Left kidney (tissue), 8 donors: ENCODE measurements around the gene NHS. TPM values are rescaled to one million over a fixed set of nuclear protein-coding genes. Genes with fewer than 3 reads are reported as not detected.

Experiments
- DNase-seq: peaks from one replicate; pipeline ENCODE4 v3.0.0-alpha.2; 2013
- long read RNA-seq, 8 donors: transcript quantifications; one replicate each; lab custom pipeline, GENCODE V29; 2026
- polyA plus RNA-seq: library from polyadenylated mRNA; unstranded; fragments of 120-200 nt; gene quantifications from one replicate; pipeline ENCODE4 v1.2.1, GENCODE V29; 2013; ENCODE audit not compliant: insufficient read length

Gene NHS
- 27.3 TPM for polyA plus RNA-seq
- long read RNA-seq, donor 1, partial matches to known transcripts = 7 of 8 reads
- long read RNA-seq, donor 1, other reads (novel, unspliced or antisense) = 0 of 8 reads
- long read RNA-seq, donor 2, partial matches to known transcripts = 9 of 9 reads
- long read RNA-seq, donor 2, other reads (novel, unspliced or antisense) = 0 of 9 reads
- long read RNA-seq, donor 3, partial matches to known transcripts = 12 of 12 reads
- long read RNA-seq, donor 3, other reads (novel, unspliced or antisense) = 0 of 12 reads
- long read RNA-seq, donor 4 = 0 reads
- long read RNA-seq, donor 5, partial matches to known transcripts = 12 of 12 reads
- long read RNA-seq, donor 5, other reads (novel, unspliced or antisense) = 0 of 12 reads
- long read RNA-seq, donor 6 = 0 reads
- long read RNA-seq, donor 7, partial matches to known transcripts = 27 of 27 reads
- long read RNA-seq, donor 7, other reads (novel, unspliced or antisense) = 0 of 27 reads
- long read RNA-seq, donor 8, full-length matches to known transcripts = 1 of 1 reads
- long read RNA-seq, donor 8, partial matches to known transcripts = 0 of 1 reads
- long read RNA-seq, donor 8, other reads (novel, unspliced or antisense) = 0 of 1 reads

- DNase-seq = peak; percentile 72
Observed at GRCh38 chrX:17374619-17375366, at the start of gene NHS. NHS (plus strand) TSS chrX:17375200; CDS start chrX:17375758, 558 bp downstream.

DNA sequence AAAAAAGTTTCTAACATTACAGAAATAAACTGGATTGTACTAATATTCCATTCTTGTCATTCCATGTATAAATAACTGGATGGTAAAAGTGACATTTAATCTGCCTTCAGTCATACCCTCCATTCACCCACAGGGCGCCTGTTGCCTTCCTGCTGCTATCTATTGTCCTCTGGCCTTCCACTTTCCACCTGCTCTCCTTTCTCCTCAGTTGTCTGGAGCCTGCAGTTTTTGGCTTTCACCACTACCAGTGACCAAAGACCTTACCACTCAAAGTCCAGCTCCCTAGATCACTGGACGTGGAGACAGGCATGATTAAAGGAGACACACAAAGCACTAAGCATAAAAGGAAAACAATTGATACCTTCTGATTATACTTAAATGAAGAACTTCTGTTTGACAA is 46.2 kb upstream of the NHS start:
- DNase-seq = no peak

- no peak for DNase-seq
Observed at GRCh38 chrX:17336377-17336776, 38.6 kb upstream of the NHS start.

DNA sequence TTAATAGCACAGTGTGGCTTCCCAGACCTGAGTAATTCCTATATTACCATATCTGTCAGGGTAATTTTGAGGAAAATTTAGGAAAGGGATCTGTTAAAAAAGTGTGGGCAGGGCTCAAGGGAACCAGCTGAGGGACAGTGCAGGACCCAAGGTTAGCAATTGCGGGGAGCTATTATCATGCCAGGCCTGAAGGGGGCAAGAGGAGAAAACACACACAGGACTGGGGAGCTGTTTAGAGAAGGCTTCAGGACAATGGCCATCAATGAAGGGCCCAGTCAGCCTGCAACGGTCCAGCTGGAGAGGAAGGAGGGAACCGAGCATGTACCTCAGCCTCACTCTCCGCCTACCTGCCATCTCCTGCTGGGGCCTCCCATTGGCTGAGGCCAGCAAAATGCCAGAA is 19.0 kb upstream of the NHS start:
- DNase-seq = no peak

- DNase-seq = no peak
Observed at GRCh38 chrX:17359500-17359899, 15.5 kb upstream of the NHS start.

GRCh38 chrX:17361620-17362019 is 13.4 kb upstream of the NHS start:
- no peak for DNase-seq

GRCh38 chrX:17368002-17368401 is 7.0 kb upstream of the NHS start:
- DNase-seq = no peak

DNA sequence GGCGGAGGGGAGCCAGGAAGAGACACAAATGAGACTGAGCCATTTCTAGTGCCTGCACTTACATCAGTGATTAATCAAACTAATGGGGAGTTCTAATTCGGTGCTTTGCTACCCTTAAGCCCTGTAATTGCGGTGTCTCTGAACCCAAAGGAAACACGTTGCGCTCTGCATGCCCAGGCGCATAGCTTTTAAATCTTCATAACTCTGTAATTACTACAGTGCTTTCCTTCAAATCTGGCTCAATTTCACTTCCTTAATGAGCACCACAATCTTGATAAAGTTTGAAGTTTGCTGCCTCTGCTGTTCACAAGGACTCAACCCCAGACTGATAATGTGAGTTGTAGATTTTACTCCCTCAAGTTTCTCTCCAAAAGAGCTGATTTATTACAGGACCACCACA is 5.7 kb upstream of the NHS start:
- no peak for DNase-seq

DNA sequence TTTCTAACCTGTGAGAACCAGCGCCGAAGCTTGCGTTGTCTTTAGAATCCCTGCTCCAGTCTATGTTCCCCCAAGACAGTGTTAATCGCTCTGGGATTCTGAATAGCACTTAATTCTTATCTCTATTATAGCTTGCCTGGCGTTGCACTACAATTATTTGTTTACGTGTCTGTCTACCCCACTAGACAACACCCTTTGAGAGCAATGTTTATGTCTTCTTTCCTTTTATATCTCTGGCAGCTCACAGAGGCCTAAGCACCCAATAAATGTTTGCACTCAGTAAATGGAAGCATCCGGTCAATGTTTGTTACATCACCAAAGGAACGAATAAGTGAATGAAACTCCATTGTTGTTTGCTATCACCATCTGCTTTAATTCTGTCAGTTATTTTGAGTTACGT is 4.8 kb upstream of the NHS start:
- DNase-seq = no peak

- DNase-seq = no peak
Observed at GRCh38 chrX:17372052-17372451, 2.9 kb upstream of the NHS start.

DNA sequence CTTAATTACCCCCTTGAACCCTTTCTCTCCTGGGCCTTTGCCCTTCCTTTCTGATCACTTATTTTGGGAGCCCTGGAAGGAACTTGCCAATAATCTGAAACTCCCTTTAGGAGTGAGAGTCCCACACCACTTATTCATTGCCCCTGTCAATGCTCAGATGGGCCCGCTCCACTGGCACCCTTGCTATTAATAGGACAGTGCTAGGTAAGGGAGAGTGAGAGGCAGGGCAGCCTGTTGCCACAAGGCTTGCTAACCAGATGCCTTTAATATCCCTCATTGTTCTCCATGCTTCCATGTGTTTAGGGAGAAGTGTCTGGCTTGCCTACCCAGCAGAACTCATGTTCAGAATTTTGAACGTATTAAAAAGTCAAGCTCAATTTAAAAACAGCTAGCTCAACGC is 1.7 kb upstream of the NHS start:
- DNase-seq = no peak

- no peak for DNase-seq
Observed at GRCh38 chrX:17375367-17375636, 302 bp downstream of the NHS start.

DNA sequence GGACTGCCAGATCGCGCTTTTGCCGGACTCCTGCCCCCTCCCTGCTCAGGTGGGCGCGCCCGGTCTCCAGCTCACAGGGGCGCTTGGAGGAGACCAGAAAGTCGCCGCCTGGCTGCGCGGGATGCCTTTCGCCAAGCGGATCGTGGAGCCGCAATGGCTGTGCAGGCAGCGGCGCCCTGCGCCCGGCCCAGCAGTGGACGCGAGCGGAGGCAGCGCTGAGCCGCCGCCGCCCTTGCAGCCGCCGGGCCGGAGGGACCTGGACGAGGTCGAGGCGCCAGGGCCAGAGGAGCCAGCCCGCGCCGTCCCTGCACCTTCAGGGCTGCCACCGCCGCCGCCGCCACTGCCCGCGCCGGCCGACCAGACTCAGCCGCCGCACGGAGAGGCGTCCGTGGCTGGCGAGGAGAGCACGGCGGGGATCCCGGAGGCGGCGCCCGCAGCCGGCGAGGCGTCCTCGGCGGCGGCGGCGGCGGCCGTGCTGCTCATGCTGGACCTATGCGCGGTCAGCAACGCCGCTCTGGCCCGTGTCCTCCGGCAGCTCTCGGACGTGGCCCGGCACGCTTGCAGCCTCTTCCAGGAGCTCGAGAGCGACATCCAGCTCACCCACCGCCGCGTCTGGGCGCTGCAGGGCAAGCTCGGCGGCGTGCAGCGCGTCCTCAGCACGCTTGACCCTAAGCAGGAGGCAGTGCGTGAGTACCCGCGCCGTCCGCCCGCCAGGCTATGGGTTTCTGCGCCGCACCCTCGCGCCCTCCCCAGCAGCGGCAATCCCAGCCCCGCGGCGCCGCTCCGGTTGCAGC is 834 bp downstream of the NHS start:
- DNase-seq = no peak

DNA sequence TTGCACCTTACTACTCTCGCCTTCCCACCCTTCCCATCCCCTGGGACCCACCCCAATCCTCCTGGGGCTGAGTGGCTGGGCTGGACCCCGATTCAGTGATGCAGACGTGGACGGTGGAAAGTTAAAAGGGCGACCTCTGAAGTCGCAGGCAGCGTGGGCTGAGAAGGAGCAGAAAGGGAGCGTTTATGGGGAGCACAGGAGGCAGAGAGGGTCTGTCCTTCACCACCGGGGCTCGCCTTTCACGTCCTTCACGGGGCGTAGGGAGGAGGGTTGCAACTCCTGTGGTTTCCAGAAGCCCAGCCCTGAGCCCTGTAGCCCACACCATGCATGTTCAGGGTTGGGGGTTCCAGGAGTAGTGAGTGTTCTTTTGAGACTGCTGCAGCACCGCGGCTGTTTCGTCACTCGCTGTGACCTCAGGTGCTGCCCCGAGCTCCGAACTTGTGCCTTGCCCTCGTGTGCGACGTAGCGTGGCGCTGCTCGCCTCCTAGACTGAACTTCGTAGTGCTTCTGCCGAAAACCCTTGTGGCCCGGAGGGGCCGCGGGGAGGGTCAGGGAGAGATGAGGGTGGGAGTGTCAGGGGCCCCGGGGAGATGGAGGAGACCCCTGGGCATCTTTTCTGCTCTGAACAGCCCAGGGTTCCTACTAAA is 1.6 kb downstream of the NHS start:
- no peak for DNase-seq

DNA sequence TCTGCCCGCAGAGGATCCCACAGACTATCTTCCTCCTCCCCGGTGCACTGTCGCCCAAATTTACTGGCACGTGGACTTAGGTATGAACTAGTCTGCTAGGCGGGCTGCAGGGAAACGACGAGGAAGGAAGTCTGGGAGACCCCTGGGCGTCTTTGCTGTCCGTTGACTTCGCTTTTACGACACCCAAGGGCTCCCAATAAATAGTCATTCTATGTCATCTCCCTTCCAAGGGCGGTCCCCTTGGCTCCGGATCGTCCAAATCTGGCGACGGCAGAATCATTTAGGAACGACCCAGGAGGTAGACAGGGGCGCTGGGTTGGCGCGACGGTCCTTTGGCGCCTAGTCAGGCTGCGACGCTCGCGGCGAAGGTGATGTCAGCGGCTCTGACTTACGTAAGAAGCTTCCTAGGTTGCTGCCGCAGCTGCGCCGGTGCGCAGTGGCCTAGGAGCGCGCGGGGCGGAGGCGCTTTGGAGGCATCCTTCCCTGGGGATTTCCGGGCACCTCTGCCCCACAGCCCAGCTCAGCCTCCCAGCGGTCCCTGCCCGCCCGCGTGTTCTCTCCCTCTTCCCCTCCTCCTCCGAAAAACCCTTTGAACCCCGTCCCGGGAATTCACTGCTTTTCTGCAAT is 2.2 kb downstream of the NHS start:
- DNase-seq = no peak

DNA sequence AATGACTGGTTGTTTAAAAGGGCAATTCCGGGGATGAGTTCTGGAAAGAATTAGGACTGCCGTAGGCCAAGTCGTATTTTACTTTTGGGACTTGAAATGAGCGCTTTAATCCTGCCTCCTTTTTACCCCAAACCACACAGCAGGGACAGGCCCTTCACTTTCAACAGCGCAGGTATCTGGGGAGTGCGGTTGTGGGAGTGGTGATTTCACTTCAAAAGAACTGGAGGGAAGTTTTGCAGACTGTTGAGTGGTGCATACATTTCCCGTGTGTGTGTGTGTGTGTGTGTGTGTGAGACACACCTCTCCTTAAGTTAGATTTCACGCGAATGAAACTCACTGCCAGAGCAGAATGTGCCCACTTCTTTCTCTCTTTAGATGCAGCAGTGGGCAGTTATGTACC is 2.8 kb downstream of the NHS start:
- no peak for DNase-seq

DNA sequence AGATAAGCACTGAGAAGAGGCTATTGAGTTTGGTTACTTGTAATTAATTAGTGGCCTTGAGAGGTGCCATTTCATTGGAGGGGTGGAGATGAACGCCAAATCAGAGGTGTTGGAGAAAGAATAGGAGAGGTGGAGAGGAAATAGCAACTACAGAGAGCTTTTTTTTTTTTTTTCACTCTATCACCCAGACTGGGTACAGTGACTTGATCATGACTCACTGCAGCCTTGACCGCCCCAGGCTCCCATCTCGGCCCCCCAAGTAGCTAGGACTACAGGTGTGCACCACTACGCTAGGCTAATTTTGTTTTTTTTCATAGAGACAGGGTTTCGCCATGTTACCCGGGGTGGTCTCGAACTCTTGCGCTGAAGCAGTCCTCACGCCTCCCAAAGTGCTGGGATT is 5.2 kb downstream of the NHS start:
- DNase-seq = no peak

GRCh38 chrX:17390419-17390850 is 15.4 kb downstream of the NHS start:
- DNase-seq = no peak

- DNase-seq = no peak
Observed at GRCh38 chrX:17395154-17395553, 20.2 kb downstream of the NHS start.

DNA sequence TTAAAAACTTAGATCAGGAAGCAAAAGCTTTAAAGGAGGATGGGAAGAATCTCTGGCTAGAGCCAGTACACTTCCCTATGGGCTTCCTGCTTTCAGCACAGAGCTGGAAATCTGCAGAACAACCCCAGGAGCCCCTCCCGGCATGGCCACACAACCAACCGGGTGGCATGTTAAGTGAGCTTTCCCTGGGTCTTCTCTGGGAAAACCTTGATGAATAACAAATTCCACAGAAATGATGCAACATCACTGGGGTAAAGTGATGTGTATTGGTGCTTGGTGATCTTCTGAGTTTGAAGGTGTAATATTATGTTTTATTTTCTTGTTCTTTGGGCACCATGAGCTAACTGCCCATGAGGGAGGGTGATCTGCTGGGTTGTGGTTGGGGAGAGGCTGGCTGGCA is 22.1 kb downstream of the NHS start:
- no peak for DNase-seq

- DNase-seq = no peak
Observed at GRCh38 chrX:17403189-17403691, 28.2 kb downstream of the NHS start.
